Measurements from ENCODE around the gene SGF29. TPM values are rescaled to one million over a fixed set of nuclear protein-coding genes. Genes with fewer than 3 reads are reported as not detected.
"Not testable (repeated sequence)": the region's sequence is repeated elsewhere in the genome, so short reads cannot be mapped to it uniquely, and the experiment has no call there.

The SGF29 gene
- total RNA-seq (2014; rRNA removed; shearing (Covaris generic); ENCODE audit: low replicate concordance): 4.6 and 4.7 TPM in 2 replicates

DNA sequence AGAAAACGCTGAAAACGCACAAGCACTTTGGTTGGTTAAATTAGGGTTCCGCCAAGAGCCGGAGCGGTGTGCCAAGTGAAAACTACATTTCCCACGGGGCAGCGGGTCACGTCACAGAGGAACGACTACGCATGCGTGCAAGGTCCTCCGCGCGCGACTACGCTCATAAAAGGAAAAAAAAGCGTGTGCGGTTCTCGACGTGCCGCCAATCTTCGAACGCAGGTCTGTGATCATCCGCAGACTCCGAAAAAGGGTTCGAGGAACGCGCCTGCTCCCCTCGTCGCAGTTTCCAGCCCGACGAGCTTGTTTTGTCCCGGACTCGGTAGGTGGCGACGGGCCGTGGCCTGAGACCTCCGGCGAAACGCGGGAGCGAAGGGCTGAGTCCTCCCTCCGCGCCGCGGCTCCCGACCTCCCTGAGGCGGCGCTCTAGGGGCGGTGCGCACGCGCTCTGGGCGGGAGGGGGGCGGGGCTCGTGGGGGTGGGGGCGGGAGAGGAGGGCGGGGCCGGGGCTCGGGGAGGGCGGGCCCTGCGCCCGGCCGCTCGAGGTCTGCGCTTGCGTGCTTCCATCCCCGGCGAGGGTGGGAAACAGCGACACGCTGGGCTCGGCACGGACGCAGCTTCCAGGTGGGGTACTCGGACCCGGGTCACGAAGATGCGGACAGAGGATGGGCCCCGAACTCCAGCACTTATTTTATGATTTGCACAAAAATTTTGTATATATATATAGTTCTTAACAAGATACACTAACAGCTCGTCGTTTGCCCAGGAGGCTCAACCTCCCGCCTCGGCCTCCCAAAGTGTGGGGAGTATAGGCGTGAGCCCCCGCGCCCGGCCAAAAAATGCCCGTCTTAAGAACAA is at the start of gene SGF29:
Gene SGF29, plus strand, starts transcription at position 145 of the 858 bp plus-strand sequence. CDS start 27,150 bp downstream, outside the sequence.
- no peaks in the 10 kb centered on the region for H3K9me3 ChIP-seq
- H3K27me3 ChIP-seq: no peaks in the 10 kb centered on the region
- H3K36me3 ChIP-seq: peaks cover 13% of the 10 kb centered on the region
- DNase-seq: peak; percentile 86
- peak within 1 kb of the TSS; percentile 87 for H3K4me3 ChIP-seq

DNA sequence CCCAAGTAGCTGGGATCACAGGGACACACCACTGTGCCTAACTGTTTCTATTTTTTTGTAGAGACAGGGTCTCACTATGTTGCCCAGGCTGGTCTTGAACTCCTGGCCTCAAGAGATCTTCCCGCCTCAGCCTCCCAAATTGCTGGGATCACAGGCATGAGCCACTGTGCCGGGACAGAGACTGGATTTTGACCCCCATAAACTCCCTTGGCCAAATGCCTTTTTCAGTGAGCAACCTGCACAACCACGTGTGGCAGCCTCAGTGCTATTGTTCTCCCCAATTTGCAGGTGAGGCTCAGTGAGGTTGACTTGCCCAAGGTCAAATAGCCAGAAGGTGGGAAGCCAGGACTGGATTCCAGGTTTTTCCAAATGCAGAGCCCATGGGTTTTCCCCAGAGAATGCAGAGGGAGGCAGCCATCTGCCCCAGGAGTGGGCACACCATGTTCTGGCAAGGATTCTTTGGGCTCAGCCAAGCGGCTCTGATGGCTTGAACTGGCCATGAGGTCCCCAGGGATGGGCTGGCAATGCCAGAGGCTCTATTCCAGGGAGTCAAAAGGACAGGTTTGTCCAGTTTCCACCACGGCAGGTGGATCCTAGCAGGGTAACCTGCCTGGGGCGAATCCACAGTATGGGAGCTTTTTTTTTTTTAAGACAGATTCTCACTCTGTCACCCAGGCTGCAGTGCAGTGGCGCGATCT is 48.9 kb upstream of the SGF29 start:
- no peak for DNase-seq

DNA sequence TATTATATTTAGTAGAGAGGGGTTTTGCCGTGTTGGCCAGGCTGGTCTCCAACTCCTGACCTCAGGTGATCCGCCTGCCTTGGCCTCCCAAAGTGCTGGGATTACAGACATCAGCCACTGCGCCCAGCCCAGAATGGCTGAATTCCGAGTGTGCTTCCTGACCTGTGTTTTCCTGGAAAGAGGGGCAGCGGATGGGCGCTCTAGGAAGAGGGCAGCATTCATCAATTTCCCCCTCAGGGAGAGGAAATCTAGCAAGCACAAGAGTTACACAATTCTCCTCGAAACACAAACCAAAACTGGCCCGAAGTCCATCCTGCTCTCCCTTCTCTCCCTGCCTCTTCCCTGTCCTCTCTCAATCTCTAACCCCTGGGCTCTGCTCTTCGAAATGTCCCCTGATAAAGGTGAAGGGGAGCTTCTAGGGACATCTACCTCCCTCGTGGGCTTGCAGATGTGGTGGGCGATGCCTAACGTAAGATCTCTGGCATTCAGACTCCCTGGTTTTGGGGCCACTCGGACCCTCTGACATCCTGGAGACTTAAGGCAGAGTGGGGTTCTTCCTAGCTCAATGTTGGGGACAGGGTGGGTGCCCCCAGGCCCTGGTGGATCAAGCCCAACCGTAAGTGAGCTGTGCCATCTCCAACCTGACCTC is 48.1 kb upstream of the SGF29 start:
- H3K36me3 ChIP-seq: no peaks in the 10 kb centered on the region
- H3K27me3 ChIP-seq: peaks cover 11% of the 10 kb centered on the region; the same call in 1 of the 2 replicates
- H3K4me3 ChIP-seq: no peak overlapping the region
- no peaks in the 10 kb centered on the region for H3K9me3 ChIP-seq
- DNase-seq: no peak

More for the DNA sequence above, 48.9 kb upstream of the SGF29 start:
- Histone ChIP-seq H3K4me3 (no peak overlapping the region), H3K36me3 (no peaks in the 10 kb centered on the region), H3K9me3 (no peaks in the 10 kb centered on the region), H3K27me3 (peaks cover 11% of the 10 kb centered on the region; the same call in 1 of the 2 replicates)

DNA sequence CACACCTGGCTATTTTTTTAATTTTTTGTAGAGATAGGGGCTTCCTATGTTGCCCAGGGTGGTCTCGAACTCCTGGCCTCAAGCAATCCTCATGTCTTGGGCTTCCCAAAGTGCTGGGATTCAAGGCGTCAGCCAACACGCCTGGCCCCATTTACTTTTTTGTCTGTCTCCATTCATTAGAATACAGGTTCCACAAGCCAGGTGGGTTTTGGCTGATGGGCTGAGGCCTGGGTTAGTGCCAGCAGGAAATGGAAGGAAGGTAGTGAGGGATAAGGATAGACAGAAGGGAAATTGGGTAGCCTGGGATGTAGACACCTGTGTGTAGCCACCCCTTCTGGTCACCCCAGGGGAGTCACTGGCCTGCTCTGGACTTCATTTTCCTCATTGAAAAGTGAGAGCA is 42.7 kb upstream of the SGF29 start:
- no peaks in the 10 kb centered on the region; the same call in 1 of the 2 replicates for H3K27me3 ChIP-seq
- H3K4me3 ChIP-seq: no peak overlapping the region
- no peaks in the 10 kb centered on the region for H3K36me3 ChIP-seq
- no peaks in the 10 kb centered on the region for H3K9me3 ChIP-seq
- no peak for DNase-seq

DNA sequence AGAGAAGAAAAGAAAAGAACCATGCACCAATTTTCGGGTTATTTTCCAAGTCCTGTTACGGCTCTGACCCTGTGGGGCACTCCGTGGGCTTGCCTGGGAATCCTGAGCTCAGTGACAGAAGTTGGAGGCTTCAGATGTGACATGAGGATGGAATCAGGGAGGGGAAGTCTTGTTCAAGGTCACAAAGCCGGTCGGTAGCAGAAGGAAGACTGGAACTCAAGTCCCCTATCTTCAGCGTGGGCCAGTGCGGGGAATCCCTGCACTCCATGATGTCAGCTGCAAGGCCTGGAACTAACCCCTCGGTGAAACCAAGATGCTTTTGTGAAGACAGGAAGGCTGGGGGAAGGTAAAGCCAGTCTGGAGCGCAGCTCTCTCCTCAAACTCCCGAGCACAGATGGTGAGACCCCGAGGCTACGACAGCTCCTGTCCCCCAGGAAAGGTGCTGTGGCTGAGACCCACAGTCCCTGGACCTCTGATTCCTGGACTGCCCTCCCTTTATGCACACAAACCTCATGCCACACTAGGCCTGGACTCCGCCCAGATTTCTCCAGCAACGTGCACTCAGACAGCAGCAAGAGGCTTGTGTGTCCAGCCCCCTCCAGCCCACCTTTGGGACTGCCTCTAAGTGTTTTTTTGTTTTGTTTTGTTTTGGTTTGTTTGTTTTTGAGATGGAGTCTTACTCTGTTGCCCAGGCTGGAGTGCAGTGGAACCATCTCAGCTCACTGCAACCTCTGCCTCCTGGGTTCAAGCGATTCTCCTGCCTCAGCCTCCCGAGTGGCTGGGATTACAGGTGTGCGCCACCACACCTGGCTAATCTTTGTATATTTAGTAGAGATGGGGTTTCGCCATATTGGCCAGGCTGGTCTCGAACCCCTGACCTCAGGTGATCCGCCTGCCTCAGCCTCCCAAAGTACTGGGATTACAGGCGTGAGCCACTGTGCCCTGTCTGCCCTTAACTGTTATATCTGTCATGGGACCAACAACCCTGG is 41.6 kb upstream of the SGF29 start:
- no peaks in the 10 kb centered on the region for H3K36me3 ChIP-seq
- no peaks in the 10 kb centered on the region for H3K27me3 ChIP-seq
- H3K4me3 ChIP-seq: no peak overlapping the region
- no peak for DNase-seq
- no peaks in the 10 kb centered on the region for H3K9me3 ChIP-seq

DNA sequence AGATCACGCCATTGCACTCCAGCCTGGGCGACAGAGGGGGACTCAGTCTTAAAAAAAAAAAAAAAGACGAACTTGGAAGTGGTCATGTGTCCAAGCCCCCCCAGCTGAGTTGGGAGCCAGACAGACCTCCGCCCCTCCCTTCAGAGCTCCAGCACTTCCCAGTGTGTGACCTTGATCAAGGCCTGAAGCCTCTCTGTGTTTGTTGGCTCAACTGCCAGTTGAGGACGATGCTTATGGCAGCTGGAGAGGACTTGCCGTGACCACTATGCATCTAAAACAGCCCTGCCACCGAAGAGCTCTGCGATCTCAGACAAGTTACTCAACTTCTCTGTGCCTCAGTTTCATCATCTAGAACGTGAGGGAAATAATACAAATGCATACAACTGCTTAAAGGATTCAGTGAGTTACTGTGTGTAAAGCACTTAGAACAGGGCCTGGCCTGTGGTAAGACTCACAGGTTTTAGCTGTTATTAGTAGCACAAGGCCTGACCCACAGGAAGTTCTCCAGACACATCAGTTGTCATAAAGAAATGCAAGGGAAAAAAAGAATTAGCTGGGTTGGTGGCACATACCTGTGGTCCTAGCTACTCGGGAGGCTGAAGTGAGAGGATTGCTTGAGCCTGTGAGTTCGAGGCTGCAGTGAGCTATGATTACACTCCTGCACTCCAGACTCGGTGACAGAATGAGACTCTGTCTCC is 40.1 kb upstream of the SGF29 start:
- Histone ChIP-seq H3K36me3 (no peaks in the 10 kb centered on the region), H3K9me3 (no peaks in the 10 kb centered on the region), H3K4me3 (no peak overlapping the region), H3K27me3 (no peaks in the 10 kb centered on the region)
- DNase-seq: no peak

DNA sequence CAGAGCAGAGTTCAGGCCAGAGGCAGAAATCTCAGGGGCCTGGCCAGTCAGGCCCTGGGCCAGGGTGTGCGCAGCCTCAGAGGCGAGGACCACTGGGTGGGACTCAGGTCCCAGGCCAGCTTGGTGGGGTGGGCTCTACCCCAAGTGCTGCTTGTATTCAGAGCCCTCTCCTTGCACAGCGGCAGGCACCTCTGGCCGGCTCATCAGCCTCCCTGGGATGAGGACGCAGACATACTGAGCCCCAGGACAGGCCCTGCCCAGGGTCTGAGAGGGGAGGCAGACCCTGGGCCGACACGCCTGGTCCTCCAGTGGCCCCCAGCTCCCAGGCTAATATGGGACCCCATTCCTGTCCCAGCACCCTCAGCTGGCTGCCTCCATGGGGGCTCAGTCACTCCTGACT is 39.5 kb upstream of the SGF29 start:
- no peak overlapping the region for H3K4me3 ChIP-seq

DNA sequence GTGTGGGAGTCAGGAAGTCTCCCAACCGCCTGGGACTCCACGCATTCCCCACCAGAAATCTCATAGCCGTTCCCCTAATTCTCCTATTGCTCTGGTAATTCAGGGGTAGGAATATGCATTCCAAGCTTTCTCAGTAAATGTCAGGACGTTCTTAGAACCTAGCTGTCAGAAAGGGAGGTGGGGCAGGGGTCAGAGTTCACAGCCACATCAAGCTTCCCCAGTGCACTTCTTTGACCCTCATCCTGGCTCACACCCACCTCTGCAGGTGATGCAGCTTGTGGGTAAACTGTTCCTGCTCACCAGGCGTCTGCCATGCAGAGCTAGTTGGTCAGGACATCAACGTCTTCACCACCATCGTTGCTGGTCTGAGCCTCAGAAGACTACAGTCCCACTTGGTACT is 33.0 kb upstream of the SGF29 start:
- no peak for DNase-seq
- Histone ChIP-seq H3K36me3 (no peaks in the 10 kb centered on the region), H3K9me3 (no peaks in the 10 kb centered on the region), H3K27me3 (no peaks in the 10 kb centered on the region), H3K4me3 (no peak overlapping the region)

More for the DNA sequence above, 39.5 kb upstream of the SGF29 start:
- no peaks in the 10 kb centered on the region for H3K9me3 ChIP-seq
- no peaks in the 10 kb centered on the region for H3K27me3 ChIP-seq
- no peaks in the 10 kb centered on the region for H3K36me3 ChIP-seq
- DNase-seq: no peak

DNA sequence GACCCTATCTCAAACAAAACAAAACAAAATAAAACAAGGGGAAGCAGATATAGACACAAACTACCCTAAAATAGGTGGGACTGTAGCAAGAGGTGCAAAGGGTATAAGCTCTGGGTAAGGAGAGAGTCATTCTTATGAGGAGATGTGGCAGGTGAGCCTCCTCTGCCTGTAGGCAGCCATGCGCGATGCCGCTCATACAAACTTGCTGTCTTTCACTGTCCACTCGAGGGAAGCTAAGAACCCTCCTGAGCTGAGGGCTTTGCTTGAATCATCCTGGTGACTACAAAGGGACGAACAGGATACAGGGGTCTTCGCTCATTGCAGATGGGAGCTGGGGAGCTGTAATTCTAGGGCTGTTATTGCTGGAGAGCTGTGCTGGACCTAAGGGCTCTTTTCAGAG is 32.3 kb upstream of the SGF29 start:
- Histone ChIP-seq H3K36me3 (no peaks in the 10 kb centered on the region), H3K4me3 (no peak overlapping the region), H3K9me3 (no peaks in the 10 kb centered on the region), H3K27me3 (no peaks in the 10 kb centered on the region)
- DNase-seq: no peak

DNA sequence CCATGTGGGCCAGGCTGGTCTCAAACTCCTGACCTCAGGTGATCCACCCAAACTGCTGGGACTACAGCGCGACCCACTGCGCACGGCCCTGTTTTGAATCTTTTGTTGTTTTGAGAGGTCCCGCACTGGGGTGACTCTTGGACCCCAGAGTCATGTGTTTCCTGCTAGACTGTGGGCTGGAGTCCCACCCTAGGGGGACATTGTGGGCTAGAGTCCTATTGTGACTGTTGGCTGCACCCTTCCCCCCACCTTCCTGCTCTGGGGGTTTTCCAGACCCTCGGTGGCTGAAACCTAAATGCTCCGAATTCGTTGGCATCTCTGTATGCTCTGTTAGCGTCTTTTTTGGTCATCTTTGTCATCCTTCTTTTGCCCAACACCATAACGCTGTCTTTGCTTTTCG is 30.9 kb upstream of the SGF29 start:
- H3K4me3 ChIP-seq: no peak overlapping the region
- no peaks in the 10 kb centered on the region for H3K27me3 ChIP-seq
- H3K36me3 ChIP-seq: no peaks in the 10 kb centered on the region
- no peak for DNase-seq
- no peaks in the 10 kb centered on the region for H3K9me3 ChIP-seq

DNA sequence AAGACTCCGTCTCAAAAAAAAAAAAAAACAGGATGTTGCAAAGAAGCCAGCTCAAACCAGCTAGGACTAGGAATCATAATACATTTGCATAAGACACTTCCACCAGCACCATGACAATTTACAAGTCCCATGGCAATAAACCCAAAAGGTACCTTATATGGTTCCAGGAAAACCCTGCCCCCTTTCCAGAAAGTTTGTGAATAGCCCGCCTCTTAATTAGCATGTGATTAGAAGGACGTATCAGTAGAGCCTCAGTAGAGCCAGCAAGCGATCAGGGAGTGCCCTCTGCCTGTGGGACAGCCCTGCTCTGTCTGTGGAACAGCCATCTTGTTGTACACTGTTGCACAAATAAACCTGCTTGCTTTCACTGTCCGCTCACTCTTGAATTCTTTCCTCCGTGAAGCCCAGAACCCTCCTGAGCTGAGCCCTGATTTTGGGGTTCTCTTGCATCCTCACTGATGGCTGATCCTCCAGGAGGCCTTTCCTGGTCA is 29.0 kb upstream of the SGF29 start:
- Histone ChIP-seq H3K9me3 (no peaks in the 10 kb centered on the region), H3K27me3 (no peaks in the 10 kb centered on the region), H3K36me3 (no peaks in the 10 kb centered on the region), H3K4me3 (no peak overlapping the region)
- DNase-seq: no peak

DNA sequence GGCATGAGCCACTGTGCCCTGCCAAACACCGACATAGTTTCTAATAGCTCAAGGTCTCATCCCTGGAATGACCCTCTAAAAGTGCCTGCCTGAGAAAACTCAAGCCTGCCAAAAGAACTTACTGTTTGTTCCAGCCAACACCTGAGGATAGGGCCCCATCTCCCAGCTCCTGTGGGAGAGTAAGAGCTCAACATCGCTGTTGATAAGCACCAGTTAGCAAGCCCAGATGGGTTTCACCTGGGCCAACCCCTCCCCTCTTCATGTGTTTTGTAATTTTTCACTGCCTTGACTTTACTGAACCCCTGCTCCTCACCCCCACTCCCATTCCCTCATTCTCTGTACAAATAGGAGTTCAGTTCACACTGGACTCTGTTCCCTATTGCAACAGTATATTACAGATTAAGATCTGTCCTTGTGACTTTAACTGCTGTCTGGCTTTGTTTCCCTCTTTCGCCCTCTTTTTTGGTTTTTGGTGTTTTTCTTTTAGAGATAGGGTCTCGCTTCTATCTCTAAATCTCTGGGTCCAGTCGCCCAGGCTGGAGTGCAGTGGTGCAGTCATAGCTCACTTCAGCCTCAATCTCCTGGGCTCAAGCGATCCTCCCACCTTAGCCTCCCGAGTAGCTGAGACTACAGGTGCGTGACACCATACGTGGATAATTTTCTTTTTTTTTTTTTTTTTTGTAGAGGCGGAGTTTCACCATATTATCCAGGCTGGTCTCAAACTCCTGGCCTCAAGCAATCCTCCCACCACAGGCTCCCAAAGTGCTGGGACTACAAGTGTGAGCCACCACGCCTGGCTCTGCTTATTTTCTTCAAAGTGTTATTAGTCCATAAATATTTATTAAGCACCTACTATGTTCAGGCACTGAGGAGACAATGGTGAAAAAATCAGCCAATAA is 27.3 kb upstream of the SGF29 start:
- Histone ChIP-seq H3K9me3 (no peaks in the 10 kb centered on the region), H3K27me3 (no peaks in the 10 kb centered on the region), H3K4me3 (no peak overlapping the region), H3K36me3 (no peaks in the 10 kb centered on the region)
- no peak for DNase-seq

DNA sequence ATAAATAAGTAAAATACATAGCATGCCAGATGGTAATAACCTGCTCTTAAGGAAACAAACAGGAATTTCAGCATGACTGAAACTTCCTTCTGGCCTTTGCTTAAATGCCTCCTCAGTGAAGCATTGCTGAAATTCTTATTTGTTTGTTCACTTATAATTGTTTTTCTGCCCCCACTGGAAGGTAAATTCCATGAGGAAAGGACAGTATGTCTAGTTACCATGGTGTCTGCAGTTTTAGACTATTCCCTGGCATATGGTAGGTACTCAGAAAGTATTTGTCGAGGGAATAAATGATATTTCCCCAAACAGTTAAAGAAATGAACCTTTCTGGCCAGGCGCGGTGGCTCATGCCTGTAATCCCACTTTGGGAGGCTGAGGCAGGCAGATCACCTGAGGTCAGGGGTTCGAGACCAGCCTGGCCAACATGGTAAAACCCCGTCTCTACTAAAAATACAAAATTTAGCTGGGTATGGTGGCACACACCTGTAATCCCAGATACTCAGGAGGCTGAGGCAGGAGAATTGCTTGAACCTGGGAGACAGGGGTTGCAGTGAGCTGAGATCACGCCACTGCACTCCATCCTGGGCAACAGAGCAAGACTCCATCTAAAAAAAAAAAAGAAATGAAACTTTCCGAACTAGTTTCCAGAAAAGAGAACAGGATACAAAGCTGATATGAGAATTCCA is 26.5 kb upstream of the SGF29 start:
- H3K36me3 ChIP-seq, H3K27me3 ChIP-seq, DNase-seq, H3K4me3 ChIP-seq, H3K9me3 ChIP-seq: not testable (repeated sequence)

DNA sequence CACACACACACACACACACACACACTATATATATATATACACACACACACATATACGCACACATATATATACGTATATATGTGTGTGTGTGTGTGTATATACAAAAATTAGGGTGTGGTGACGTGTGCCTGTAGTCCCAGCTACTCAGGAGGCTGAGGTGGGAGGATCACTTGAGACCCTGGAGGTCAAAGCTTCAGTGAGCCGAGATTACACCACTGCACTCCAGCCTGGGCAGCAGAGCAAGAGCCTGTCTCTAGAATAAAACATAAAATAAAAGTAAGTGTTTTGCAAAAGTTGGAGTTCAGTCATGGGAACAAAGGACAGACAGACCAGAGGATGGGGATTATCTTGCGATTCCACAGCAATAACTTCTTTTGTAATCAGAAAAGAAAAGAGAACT is 25.7 kb upstream of the SGF29 start:
- no peaks in the 10 kb centered on the region for H3K9me3 ChIP-seq
- DNase-seq: no peak
- no peaks in the 10 kb centered on the region for H3K36me3 ChIP-seq
- H3K4me3 ChIP-seq: no peak overlapping the region
- H3K27me3 ChIP-seq: no peaks in the 10 kb centered on the region

All from MG63 (cell line).